Measurements from ENCODE around the gene ASIC3.
"Not testable (repeated sequence)": the region's sequence is repeated elsewhere in the genome, so short reads cannot be mapped to it uniquely, and the experiment has no call there.

ASIC3 gene

GRCh38 chr7:151034312-151035025 lies 13.9 kb upstream of the ASIC3 start:
- no peak for DNase-seq

- DNase-seq, result no peak
Observed at GRCh38 chr7:151035026-151035717, 13.2 kb upstream of the ASIC3 start.

GRCh38 chr7:151035902-151036301 lies 12.4 kb upstream of the ASIC3 start:
- no peak for DNase-seq

GRCh38 chr7:151038951-151039849 lies 9.1 kb upstream of the ASIC3 start:
- DNase-seq, result peak; percentile 35

- no peak for DNase-seq
Observed at GRCh38 chr7:151039850-151040548, 8.3 kb upstream of the ASIC3 start.

- no peak for DNase-seq
Observed at GRCh38 chr7:151040616-151041375, 7.5 kb upstream of the ASIC3 start.

- DNase-seq, result not testable (repeated sequence)
Observed at GRCh38 chr7:151043449-151043848, 4.9 kb upstream of the ASIC3 start.

GRCh38 chr7:151043959-151044358 lies 4.4 kb upstream of the ASIC3 start:
- no peak for DNase-seq

- DNase-seq, result no peak
Observed at GRCh38 chr7:151045262-151045661, 3.1 kb upstream of the ASIC3 start.

GRCh38 chr7:151045967-151046366 lies 2.4 kb upstream of the ASIC3 start:
- DNase-seq, result no peak

GRCh38 chr7:151046603-151047573 lies 1.4 kb upstream of the ASIC3 start:
- no peak for DNase-seq

- no peak for DNase-seq
Observed at GRCh38 chr7:151048911-151049463, 656 bp downstream of the ASIC3 start.

- DNase-seq, result peak; percentile 29
Observed at GRCh38 chr7:151051108-151051507, 2.8 kb downstream of the ASIC3 start.

- no peak for DNase-seq
Observed at GRCh38 chr7:151053096-151053495, 4.8 kb downstream of the ASIC3 start.

GRCh38 chr7:151053751-151054150 lies 5.4 kb downstream of the ASIC3 start:
- no peak for DNase-seq

GRCh38 chr7:151056283-151056665 lies 7.9 kb downstream of the ASIC3 start:
- no peak for DNase-seq

- no peak for DNase-seq
Observed at GRCh38 chr7:151056666-151057505, 8.6 kb downstream of the ASIC3 start.

- DNase-seq, result peak; percentile 20
Observed at GRCh38 chr7:151057506-151057988, 9.2 kb downstream of the ASIC3 start, which contains the start of gene CDK5. TSS of gene CDK5 (minus strand) at chr7:151057897. CDS start at chr7:151057848, 49 bp downstream.
